HG03521 (cell line): Measurements from ENCODE around the gene KCNIP4.

ENCODE experiments used
- ATAC-seq: cut with Tn5 transposase; IDR thresholded peaks from one replicate; pipeline ENCODE4 v1.9.1; 2021; ENCODE audit warnings: mild to moderate bottlenecking, moderate library complexity; ENCODE audit not compliant: unreplicated experiment

KCNIP4 gene

DNA sequence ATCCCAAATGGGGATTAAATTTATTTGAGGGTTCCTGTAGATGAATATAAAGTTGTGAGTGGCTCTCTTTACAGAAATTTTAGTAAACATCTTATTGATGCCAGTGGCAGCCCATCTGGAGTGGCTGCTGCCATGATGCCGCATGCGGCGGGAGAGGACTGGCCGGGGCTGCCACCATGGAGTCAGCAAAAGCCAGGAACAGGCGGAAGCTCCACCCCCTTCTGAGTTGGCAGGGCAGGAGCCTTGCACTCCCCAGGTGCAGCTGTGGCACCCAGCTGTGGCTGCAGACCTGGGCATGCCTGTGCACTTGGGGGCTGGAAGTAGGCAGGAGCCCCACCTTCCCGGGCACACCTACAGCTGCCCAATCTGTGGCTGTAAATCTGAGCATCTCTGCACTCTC, 92.3 kb downstream of the KCNIP4 start:
- ATAC-seq = no peak

DNA sequence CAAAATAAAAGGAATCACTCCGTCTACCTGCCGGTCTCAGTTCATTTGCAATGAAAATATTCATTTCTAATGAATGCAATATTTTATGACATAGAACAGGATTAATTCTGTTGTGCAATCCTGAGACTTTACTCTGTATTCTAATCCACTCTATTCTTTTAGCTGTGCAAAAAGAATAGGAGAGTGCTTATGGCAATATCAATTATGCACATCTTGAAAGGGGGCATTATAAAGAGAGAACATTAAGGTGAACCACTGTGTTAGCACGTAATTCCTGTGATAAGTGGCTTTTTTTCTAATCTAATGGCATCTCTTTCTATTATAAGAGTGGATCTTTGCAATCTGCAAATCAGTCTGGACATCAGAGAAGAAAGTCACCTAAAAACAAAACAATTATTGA, 99.5 kb downstream of the KCNIP4 start:
- ATAC-seq = no peak

DNA sequence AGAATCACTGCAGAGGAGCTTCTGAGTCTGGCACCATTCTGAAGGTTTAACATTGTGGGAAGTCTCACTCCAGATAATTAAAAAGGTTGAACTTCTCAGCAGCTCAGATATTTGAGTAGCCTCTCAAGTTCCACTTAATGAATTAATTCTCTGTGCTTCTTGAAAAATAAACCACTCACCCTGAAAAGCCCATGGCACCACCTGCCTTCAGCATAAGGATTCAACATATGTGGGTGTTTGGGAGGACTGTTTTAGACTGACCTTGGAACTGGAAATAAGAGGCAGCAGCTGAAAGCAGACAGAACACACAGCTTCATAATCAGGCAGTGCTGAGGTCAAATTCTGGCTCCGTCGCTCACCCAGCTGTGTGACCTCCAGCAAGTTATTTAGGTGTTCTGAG, 100.6 kb downstream of the KCNIP4 start:
- ATAC-seq = no peak

DNA sequence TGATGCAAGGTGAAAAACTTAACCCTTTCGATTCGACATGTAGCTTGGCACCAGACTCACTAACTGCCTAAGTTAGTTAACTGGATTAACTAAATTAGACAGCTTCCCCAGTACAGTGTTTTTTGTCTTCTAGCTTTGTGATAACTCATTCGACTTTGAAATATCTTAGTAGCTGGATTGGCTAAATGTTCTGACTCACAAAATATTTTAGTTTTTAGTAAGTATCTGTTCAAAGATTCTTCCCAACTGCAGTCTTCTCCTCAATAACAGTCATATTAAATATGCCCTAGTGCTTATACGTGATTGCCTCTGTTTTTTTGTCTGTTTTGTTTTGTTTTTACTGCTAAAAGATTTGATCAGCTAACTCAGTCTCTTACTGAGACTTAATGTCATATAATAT, 102.9 kb downstream of the KCNIP4 start:
- ATAC-seq = no peak

DNA sequence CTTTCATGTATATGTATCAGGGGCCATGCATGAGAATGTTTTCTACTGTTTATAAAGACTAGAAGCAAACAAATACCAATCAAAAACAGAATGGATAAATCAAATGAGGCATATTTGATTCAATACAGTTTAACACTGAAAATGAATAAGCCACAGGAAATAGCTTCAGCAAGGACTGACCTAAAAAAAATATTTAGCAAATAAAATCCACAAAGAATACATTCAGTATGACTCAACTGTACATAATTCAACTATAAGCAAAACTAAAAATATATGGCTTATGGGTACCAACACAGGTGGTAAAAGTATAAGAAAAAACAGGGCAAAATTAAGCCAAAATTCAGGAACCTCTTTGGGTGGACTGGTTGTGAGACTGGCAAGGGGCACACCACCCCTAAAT, 112.9 kb downstream of the KCNIP4 start:
- no peak for ATAC-seq

DNA sequence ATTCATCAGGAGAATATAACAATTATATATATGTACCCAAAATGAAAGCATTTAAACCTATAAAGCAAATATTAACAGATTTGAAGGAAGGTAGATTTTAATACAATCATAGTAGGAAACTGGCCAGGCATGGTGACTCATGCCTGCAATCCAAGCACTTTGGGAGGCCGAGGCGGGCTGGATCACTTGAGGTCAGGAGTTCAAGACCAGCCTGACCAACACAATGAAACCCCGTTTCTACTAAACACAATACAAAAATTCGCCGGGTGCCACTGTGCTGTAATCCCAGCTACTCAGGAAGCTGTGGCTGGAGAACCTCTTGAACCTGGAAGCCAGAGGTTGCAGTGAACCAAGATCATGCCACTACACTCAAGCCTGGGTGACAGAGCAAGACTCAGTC, 118.3 kb downstream of the KCNIP4 start:
- ATAC-seq = no peak

DNA sequence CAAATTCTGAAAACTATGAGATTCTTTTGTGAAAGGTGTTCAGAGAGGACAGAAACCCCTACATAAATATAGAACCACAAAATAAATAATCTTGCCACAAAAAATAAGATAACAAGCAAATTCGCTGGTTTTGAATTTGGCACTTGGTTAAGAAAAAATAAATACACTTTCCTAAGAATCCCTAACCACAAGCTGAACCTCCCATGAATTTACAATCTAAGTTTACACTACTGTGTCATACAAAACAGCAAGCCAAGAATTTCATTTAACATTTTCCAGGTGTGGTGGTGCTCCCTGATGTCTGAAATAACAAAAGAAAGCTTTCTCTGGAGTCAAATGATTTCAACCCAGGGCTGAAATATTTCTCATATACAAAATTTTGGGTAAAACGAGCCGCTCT, 121.0 kb downstream of the KCNIP4 start:
- ATAC-seq = no peak

DNA sequence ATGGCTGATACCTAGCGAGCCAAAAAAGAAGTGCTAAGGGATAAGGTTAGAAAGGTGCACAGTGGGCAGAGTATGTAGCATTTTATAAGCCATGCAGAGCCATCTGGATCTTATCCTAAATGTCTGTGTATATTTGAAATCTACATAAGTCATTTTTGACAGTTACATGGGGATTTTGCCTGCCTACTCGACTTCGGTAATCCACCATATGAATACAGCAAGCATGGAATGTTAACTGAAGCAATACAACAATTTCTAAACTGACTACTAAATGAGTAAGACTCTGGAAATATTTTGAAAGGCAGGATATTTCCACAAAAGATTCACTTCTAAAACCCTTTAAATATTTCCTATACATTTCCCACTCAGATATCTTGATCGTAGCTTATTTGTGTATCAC, 122.5 kb downstream of the KCNIP4 start:
- no peak for ATAC-seq

DNA sequence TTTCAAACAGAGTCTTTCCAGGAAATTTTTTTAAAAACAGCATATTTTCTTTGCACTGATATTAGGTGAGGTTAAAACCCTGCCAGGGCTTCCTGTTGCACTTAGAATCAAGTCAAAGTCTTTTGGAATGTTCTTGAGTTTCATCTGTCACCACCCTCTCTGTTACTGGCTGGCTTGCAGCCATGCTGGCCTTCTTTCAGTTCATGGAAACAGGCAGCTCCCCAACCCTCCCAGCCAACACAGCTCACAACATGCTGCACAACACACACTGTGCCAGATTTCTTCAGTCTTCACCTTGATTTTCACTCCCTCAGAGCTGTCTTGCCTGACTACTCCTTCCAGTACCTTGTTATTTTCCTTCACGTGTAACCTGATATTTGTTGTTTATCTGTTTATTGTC, 129.5 kb downstream of the KCNIP4 start:
- no peak for ATAC-seq

DNA sequence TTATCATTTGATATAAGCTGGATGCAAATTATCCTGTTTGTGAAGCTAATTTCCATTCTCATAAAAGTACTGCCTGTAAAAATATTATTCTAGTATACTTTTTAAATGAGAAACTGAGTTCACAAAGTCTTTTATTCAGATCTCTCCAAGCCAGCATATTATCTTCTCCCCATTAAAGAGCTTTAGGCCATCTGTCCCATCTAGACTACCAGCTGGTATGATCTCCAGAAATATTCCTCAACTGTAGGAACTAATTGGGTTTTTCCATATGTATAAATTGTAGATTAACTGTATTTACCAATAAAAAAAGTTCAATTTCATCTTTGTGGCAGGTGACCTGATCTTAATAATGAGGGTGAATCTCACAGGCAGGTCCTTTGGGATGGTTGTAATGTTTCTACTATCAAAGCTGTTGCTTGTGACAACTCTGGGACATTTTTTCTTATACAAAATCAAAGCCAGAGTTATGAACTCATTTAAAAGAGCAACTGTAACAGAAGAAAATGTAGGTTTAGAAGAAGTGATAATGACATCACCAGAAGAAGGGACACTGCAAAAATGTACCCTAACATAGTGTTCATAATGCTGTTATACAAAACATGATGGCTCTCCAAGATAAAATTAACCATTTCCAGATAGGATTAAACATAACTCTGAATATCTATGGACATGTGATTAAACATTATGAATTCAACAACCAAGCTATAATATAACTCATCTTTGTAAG, 132.8 kb downstream of the KCNIP4 start:
- no peak for ATAC-seq

DNA sequence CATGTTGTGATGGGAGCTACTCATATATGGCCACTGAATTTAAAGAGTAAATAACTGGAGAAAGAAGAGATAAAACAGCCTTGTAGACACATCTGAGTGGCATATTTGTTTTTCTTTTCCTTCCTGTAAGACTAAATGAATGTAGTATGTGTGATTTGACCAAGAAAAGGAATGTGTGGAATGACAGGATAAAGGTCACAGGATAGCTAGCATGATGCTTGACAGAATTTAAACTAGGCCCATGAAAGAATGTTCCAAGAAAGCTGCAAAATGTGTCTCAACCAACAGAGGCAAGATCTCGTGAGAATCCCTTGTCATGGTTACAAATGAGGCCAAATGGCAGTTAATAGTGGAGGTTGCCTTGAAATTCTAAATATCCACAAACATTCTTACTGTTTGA, 137.0 kb downstream of the KCNIP4 start:
- ATAC-seq = no peak

DNA sequence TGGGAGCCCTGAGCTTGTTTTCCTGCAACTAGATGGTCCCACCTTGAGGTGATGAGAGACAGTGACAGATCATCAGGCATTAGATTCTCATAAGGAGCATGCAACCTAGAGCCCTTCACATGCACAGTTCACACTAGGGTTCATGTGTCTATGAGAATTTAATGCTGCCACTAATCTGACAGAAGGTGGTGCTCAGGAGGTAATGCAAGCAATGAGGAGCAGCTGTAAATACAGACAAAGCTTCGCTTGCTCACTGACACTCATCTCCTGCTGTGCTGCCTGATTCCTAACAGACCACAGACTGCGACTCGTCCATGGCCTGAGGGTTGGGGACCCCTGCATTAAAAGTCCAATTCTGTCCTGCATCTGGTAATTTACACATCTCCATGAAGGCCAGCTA, 141.6 kb downstream of the KCNIP4 start:
- no peak for ATAC-seq

DNA sequence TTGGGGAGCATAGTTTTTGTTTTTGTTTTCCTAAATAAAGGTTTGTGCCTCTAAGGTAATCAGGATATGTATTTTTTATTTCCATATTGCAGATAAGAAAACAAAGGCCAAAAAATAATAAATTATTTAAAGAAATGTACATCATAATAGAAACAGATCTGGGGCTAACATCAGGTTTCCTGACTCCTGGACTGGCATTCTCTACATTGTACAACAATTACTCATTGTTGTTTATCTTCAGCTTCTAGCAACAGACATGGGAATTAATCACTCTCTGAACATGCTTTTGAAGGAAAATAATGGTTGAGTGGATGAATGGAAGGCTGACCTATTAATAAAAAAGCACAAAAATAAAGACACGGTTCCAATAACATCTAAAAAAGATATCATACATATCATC, 146.2 kb downstream of the KCNIP4 start:
- no peak for ATAC-seq

DNA sequence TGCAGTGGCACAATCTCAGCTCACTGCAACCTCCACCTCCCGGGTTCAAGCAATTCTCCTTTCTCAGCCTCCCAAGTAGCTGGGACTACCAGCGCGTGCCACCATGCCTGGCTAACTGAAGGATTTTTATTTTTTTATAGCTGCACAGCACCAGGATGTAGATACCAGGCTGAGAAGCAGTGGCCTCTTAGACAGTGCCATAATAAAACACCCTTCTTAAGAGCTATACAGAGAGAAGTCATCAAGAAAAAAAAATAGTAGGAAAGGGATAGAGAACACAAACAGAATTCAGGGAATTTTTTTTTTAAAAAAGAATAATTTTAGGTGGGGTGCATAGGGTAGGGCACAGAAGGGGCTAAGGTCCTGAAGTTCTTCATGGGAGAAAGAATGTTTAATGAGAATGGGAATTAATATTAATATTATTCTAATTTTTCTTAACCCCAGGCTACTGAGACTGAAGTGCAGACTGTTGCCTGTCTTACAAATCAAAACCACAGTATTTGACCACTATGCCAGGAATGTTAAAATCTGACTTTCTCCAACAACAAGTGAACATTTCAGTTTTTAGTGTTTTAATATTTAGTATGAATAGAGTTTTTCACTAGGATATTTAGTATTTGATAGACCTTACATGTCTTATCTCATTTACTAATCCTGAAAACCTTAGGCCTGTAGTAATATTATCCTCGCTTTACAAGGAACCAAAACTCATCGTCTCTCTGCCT, 146.7 kb downstream of the KCNIP4 start:
- no peak for ATAC-seq

DNA sequence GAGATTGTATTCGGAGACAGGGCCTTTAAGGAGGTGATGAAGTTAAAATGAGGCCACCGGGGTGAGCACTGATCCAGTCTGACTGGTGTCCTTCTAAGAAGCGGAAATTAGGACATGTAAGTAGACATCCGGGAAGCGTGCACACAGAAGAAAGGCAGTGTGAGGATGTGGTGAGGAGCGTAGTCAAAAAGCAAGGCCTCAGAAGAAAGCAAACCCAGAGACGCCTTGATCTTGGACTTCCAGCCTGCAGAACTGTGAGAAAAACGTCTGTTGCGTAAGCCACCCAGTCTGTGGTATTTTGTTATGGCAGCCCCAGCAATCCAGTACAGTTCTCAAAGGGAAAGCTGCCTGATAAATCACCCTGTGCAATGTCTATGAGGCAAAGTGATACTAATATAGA, 153.5 kb downstream of the KCNIP4 start:
- ATAC-seq = no peak

DNA sequence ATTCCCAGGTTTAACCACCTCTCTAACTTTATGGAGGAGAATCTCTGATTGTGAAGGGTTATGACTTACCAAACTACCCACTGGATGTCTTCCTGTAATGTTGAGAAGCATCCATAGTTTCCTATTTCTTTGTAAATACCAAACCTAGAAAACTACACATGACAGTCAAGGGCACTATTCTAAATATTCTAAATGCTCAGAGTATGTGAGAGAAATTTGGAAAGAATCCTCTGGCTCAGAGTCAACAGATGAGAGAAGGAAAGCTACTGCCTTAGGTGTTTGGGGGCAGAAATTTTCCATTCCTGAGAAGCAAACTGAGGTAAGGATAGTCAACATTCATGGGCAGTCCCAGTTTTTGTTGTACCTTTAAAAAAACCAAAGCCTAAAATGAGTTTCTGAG, 155.8 kb downstream of the KCNIP4 start:
- no peak for ATAC-seq

DNA sequence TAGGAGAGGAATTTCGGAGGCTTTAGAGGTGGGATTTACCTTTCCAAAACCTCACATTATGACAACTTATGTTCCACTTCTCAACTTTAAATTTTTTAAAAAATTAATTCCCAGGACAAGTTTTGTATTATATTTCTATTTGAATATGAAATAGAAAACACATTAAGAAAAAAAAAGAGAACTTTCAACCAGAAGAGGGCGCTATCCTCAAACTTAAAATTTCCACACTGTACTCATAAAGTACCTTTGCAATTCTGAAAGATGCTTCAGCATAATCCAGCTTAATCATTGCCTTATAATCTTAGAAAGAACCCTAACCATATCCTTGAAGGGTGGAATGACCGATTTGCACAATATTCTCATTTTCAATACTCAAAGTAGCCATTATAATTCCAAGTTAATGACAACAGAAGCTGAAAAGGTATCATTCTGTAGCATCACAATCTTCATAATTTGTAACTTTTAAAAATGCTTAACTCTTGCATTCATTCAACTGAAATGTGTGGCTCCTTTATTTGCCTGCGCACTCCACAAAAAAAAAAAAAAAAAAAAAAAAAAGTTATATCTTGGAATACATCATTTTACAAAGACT, 158.0 kb downstream of the KCNIP4 start:
- ATAC-seq = no peak

DNA sequence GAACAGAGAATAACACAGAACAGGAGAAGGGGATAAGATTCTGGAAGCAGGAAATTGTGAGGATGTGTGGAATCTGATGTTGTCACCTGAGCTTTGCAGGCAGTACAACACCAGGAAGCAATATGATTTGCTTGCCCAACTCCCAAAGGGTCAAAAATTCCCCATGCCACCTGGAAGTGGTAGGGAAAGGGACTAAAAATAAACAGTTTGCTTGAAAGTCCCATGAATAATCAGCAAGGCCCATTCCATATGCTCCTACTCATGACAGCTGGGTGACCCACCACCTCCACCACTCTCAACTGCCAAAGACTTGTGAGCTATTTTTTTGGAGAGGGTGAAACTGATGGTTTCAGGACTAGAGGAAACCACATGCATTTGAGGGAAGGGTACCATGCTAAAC, 168.4 kb downstream of the KCNIP4 start:
- ATAC-seq = no peak

DNA sequence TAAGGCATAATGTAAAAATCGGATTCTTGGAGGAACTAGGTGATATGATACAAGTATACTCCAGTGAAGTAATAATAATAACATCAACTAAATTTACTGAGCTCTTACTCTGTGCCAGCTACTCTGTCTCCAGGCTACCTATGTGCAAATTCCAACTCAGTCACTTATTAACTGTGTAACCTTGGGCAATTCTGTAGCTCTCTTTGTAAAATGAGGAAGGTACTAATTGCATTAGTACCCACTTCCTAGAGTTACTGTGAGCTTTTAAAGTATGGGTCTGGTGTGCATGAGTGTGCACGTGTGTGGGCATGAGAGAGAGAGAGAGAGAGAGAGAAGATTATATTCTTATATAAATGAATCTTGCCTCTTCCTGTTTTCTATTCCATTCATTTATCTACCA, 169.9 kb downstream of the KCNIP4 start:
- ATAC-seq = no peak

DNA sequence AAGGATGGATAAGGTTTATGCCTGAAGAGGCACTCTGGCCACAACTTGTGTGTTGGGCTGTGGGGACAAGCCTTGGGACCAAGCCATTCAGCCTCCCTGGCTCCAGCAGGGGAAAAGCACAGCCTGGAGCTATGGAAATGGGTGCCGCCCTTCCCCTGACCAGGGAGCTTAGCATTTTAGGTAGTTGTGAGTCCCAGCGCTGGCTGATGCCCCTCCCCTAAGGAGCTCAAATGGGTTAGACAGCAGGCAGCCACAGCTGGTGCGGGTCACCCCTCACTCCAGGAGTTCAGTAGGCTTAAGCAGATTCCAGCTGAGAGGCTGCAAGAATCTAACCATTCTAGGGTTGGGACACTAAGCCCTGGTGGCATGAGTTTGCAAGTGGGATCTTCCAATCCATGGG, 172.9 kb downstream of the KCNIP4 start:
- ATAC-seq = no peak

DNA sequence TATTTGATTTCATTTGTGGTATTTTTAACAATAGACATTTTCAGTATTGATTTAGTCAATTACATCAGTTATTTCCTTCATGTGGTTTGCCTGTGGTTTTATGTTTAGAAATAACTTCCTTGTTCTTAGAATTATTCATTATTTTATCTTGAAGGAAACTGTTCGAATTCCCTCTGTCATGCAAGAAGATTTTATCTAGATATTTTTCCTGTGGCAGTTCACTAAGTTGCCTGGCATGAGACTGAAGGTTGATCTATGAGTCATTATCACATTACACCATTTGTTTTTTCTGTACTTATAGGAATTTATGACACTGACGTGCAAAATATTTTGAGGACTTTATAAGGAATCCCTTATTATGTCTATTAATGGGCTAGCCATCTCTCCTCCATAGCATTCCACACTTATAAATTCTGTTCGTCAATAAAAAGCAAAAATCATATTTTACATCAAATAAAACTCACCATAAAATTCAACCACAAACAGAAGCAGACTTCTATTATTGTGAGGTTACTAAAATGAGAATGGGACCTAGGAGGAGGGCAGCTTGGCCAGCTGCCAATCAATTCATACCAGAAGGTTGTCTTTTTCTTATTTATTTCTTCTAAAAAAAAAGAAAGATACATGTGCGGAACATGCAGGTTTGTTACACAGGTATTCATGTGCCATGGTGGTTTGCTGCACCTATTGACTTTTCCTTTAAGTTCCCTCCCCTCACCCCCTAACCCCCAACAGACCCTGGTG, 179.0 kb downstream of the KCNIP4 start:
- ATAC-seq = no peak
